H1 (cell line): ENCODE results near the gene KIF13A.

Source experiments
- BCL11A ChIP-seq, 2 experiments: IDR thresholded peaks; one replicate each; pipeline ENCODE4 v1.6.1; 2011; ENCODE audit warnings: low read depth in 2 of 2, low read length in 2 of 2, mild to moderate bottlenecking in 2 of 2
- CTCF ChIP-seq, 3 experiments: IDR thresholded peaks; 1 replicate in 2 of 3; 2 replicates in 1 of 3; pipeline versions ENCODE4 v1.5.1 to v1.6.1; 2011; ENCODE audit warnings: low read length in 3 of 3, mild to moderate bottlenecking in 3 of 3, inconsistent platforms in 2 of 3, low read depth in 1 of 3, moderate library complexity in 1 of 3; ENCODE audit not compliant: insufficient read depth in 1 of 3; ENCODE audit errors: control extremely low read depth in 1 of 3
- EZH2 ChIP-seq: fragments of 200-600 bp; sonication (generic); IDR thresholded peaks from 2 replicates; pipeline ENCODE4 v1.7.1; 2012; ENCODE audit warnings: low read depth, mild to moderate bottlenecking, moderate library complexity, low read length, inconsistent platforms; ENCODE audit not compliant: severe bottlenecking
- FOSL1 ChIP-seq: IDR thresholded peaks from 2 replicates; pipeline ENCODE4 v1.6.1; 2011; ENCODE audit warnings: mild to moderate bottlenecking, low read depth, low read length, moderate library complexity; ENCODE audit not compliant: insufficient read depth
- POLR2A ChIP-seq, 2 experiments: IDR thresholded peaks; 1 replicate in 1 of 2; 2 replicates in 1 of 2; pipeline ENCODE4 v1.6.1; 2011; ENCODE audit warnings: low read depth in 2 of 2, low read length in 2 of 2, mild to moderate bottlenecking in 2 of 2; ENCODE audit errors: control extremely low read depth in 1 of 2

DNA sequence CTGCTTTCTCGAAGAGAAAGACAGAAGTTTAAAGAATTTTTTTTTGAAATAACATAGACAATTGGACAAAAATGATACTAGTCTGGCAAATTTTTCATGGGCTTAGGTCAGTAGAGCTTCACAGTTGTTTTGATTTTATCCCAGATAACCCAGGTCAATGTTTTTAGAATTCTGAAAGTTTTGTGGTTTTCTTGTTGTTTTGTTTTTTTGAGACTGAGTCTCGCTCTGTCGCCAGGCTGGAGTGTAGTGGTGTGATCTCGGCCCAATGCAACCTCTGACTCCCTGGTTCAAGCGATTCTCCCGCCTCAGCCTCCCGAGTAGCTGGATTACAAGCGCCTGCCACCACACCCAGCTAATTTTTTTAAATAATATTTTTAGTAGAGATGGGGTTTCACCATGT lies 22.8 kb downstream of the KIF13A start:
- no peak for TF ChIP-seq POLR2A (IDR thresholded peaks at IDR 0.05; ENCODE audit: control extremely low read depth in 1 of 2, low read depth in 2 of 2, low read length in 2 of 2)
- TF ChIP-seq EZH2 = no peak
- TF ChIP-seq CTCF (IDR thresholded peaks at IDR 0.05; ENCODE audit: control extremely low read depth in 1 of 3, insufficient read depth in 1 of 3, low read depth in 1 of 3, low read length in 3 of 3) = no peak
- no peak for TF ChIP-seq BCL11A (IDR thresholded peaks at IDR 0.05; ENCODE audit: low read depth in 2 of 2, low read length in 2 of 2)
- TF ChIP-seq FOSL1 = no peak
